H1 (cell line): ENCODE data around the gene AK2. TPM values are rescaled to one million over a fixed set of nuclear protein-coding genes. Genes with fewer than 3 reads are reported as not detected.

ENCODE experiments used
- CHD2 ChIP-seq: IDR thresholded peaks from 2 replicates; pipeline ENCODE4 v1.6.1; 2012; ENCODE audit warnings: low read length, improper control_type of control experiment
- CHD7 ChIP-seq: fragments of 300-600 bp; sonication (generic); IDR thresholded peaks from 2 replicates; pipeline ENCODE4 v1.7.1; 2012; ENCODE audit warnings: low read length, moderate library complexity, mild to moderate bottlenecking, inconsistent platforms; ENCODE audit not compliant: insufficient replicate concordance
- FOSL1 ChIP-seq: IDR thresholded peaks from 2 replicates; pipeline ENCODE4 v1.6.1; 2011; ENCODE audit warnings: mild to moderate bottlenecking, low read depth, low read length, moderate library complexity; ENCODE audit not compliant: insufficient read depth
- GTF2F1 ChIP-seq: IDR thresholded peaks from 2 replicates; pipeline ENCODE4 v1.6.1; 2012; ENCODE audit warnings: low read depth, low read length, improper control_type of control experiment, borderline replicate concordance
- KDM4A ChIP-seq: IDR thresholded peaks from one replicate; pipeline ENCODE4 v1.7.1; 2012; ENCODE audit warnings: low read depth, mild to moderate bottlenecking, moderate library complexity, low read length, inconsistent platforms; ENCODE audit not compliant: severe bottlenecking
- NRF1 ChIP-seq: IDR thresholded peaks from 2 replicates; pipeline ENCODE4 v1.6.1; 2011; ENCODE audit warnings: mild to moderate bottlenecking, low read depth, low read length, improper control_type of control experiment
- POLR2A ChIP-seq, 2 experiments: IDR thresholded peaks; 1 replicate in 1 of 2; 2 replicates in 1 of 2; pipeline ENCODE4 v1.6.1; 2011; ENCODE audit warnings: low read depth in 2 of 2, low read length in 2 of 2, mild to moderate bottlenecking in 2 of 2; ENCODE audit errors: control extremely low read depth in 1 of 2
- RFX5 ChIP-seq: IDR thresholded peaks from 2 replicates; pipeline ENCODE4 v1.6.1; 2011; ENCODE audit warnings: low read depth, low read length, improper control_type of control experiment, borderline replicate concordance
- RNF2 ChIP-seq: fragments of 200-900, 300-1000 bp; sonication (generic); IDR thresholded peaks from 2 replicates; pipeline ENCODE4 v1.7.1; 2016; ENCODE audit warnings: borderline replicate concordance, low read depth, mild to moderate bottlenecking, antibody characterized with exemption, low read length; ENCODE audit not compliant: poor library complexity, severe bottlenecking; ENCODE audit errors: missing control alignments
- SAP30 ChIP-seq: fragments of 300-600 bp; sonication (generic); IDR thresholded peaks from 2 replicates; pipeline ENCODE4 v1.7.1; 2012; ENCODE audit warnings: low read length, moderate library complexity, mild to moderate bottlenecking, inconsistent platforms; ENCODE audit not compliant: insufficient read depth, insufficient replicate concordance
- polyA plus RNA-seq, 7 experiments: library from polyadenylated mRNA; depleted of rRNA in 3 of 7; stranded (reverse) in 5 of 7; unstranded in 2 of 7; fragments of >200 nt in 5 of 7; fragments of 200-250 nt in 2 of 7; gene quantifications; 1 replicate in 5 of 7; 2 replicates in 1 of 7; 4 replicates in 1 of 7; pipeline versions ENCODE4 v1.2.1 to v1.2.3, GENCODE V29; 2011 to 2013; ENCODE audit warnings: missing spikeins in 2 of 7, mixed read lengths in 2 of 7
- total RNA-seq: library from RNA; stranded (reverse); fragmentation: NEBNext Ultra II Directional; extraction: Animal tissue kit (Norgen Biotek cat#: 25700); gene quantifications from 2 replicates; pipeline ENCODE4 v1.2.1, GENCODE V29; 2021

The AK2 gene
- total and polyA plus RNA-seq, 2 of the 8 experiments (the other 6 are each of a cell fraction or from before 2014, with no cell fraction given) = 92.3 to 137 TPM

- TF ChIP-seq CHD7 = no peak
- no peak for TF ChIP-seq RFX5
- TF ChIP-seq KDM4A = peak; percentile 72
- TF ChIP-seq CHD2 = no peak
- peak; percentile 82 for TF ChIP-seq NRF1
- no peak for TF ChIP-seq FOSL1
- TF ChIP-seq RNF2 = no peak
- no peak for TF ChIP-seq SAP30
- TF ChIP-seq POLR2A (IDR thresholded peaks at IDR 0.05; ENCODE audit: control extremely low read depth in 1 of 2, low read depth in 2 of 2, low read length in 2 of 2) = peak; percentile 94 to 96
- TF ChIP-seq GTF2F1 = peak; percentile 73
These were observed 72.0 kb downstream of the AK2 start, which contains the start of gene RNF19B (continued) for GRCh38 chr1:32964461-32965250.
